GM18508 (cell line): Measurements from ENCODE around the gene TNFRSF4.
"Not testable (repeated sequence)": the region's sequence is repeated elsewhere in the genome, so short reads cannot be mapped to it uniquely, and the experiment has no call there.

Experiments
- ATAC-seq: cut with Tn5 transposase; IDR thresholded peaks from one replicate; pipeline ENCODE4 v1.9.1; 2021; ENCODE audit warnings: moderate number of reproducible peaks; ENCODE audit not compliant: insufficient read depth, unreplicated experiment

The TNFRSF4 gene

GRCh38 chr1:1204998-1205768 lies 8.8 kb downstream of the TNFRSF4 start:
- no peak for ATAC-seq

GRCh38 chr1:1204425-1204920 lies 9.5 kb downstream of the TNFRSF4 start:
- no peak for ATAC-seq

GRCh38 chr1:1203561-1204424 lies 10.2 kb downstream of the TNFRSF4 start:
- ATAC-seq: no peak

- no peak for ATAC-seq
Observed at GRCh38 chr1:1202831-1203560, 11.0 kb downstream of the TNFRSF4 start.

- no peak for ATAC-seq
Observed at GRCh38 chr1:1200876-1201810, 12.8 kb downstream of the TNFRSF4 start.

GRCh38 chr1:1199961-1200875 lies 13.7 kb downstream of the TNFRSF4 start:
- ATAC-seq: no peak

GRCh38 chr1:1199141-1199960 lies 14.6 kb downstream of the TNFRSF4 start:
- no peak for ATAC-seq

- ATAC-seq: no peak
Observed at GRCh38 chr1:1198423-1199140, 15.4 kb downstream of the TNFRSF4 start.

- ATAC-seq: no peak
Observed at GRCh38 chr1:1197551-1198422, 16.2 kb downstream of the TNFRSF4 start.

- ATAC-seq: no peak
Observed at GRCh38 chr1:1197188-1197500, 16.8 kb downstream of the TNFRSF4 start.

- ATAC-seq: no peak
Observed at GRCh38 chr1:1196431-1197187, 17.3 kb downstream of the TNFRSF4 start.

- not testable (repeated sequence) for ATAC-seq
Observed at GRCh38 chr1:1195726-1196125, 18.2 kb downstream of the TNFRSF4 start.

- ATAC-seq: no peak
Observed at GRCh38 chr1:1194723-1195122, 19.2 kb downstream of the TNFRSF4 start.

- ATAC-seq: no peak
Observed at GRCh38 chr1:1191734-1192133, 22.2 kb downstream of the TNFRSF4 start.

- ATAC-seq: no peak
Observed at GRCh38 chr1:1189111-1189510, 24.8 kb downstream of the TNFRSF4 start.

- no peak for ATAC-seq
Observed at GRCh38 chr1:1187938-1188337, 26.0 kb downstream of the TNFRSF4 start.
